Stimulated activated effector memory CD8-positive, alpha-beta T cell treated with anti-CD3 and anti-CD28 coated beads, Interleukin-12 subunit alpha, Interleukin-12 subunit beta, amount 100 ng/mL, for 72 hours (primary cell): ENCODE measurements around the gene PIP4P1.
"Not testable (repeated sequence)": the region's sequence is repeated elsewhere in the genome, so short reads cannot be mapped to it uniquely, and the experiment has no call there.

Experiments
- ATAC-seq: fragments of 150-1000 bp; cut with Tn5 transposase; 2 replicates; pipeline ENCODE4 v1.10.0; 2021
- DNase-seq, 2 donors: peaks; one replicate each; pipeline ENCODE4 v3.0.0; 2021 to 2022; ENCODE audit warnings: low spot score in 2 of 2
- H3K27ac Mint-ChIP-seq: one replicate; pipeline ENCODE4 v1.8.0; 2022; ENCODE audit warnings: mild to moderate bottlenecking, mixed read lengths
- H3K36me3 Mint-ChIP-seq: one replicate; pipeline ENCODE4 v1.8.0; 2022; ENCODE audit warnings: mild to moderate bottlenecking, mixed read lengths
- H3K4me1 Mint-ChIP-seq: one replicate; pipeline ENCODE4 v1.8.0; 2022; ENCODE audit warnings: mixed read lengths
- H3K4me3 Mint-ChIP-seq: one replicate; pipeline ENCODE4 v1.8.0; 2022; ENCODE audit warnings: mild to moderate bottlenecking, mixed read lengths
- H3K9me3 Mint-ChIP-seq: one replicate; pipeline ENCODE4 v1.8.0; 2022; ENCODE audit warnings: mixed read lengths

The PIP4P1 gene

DNA sequence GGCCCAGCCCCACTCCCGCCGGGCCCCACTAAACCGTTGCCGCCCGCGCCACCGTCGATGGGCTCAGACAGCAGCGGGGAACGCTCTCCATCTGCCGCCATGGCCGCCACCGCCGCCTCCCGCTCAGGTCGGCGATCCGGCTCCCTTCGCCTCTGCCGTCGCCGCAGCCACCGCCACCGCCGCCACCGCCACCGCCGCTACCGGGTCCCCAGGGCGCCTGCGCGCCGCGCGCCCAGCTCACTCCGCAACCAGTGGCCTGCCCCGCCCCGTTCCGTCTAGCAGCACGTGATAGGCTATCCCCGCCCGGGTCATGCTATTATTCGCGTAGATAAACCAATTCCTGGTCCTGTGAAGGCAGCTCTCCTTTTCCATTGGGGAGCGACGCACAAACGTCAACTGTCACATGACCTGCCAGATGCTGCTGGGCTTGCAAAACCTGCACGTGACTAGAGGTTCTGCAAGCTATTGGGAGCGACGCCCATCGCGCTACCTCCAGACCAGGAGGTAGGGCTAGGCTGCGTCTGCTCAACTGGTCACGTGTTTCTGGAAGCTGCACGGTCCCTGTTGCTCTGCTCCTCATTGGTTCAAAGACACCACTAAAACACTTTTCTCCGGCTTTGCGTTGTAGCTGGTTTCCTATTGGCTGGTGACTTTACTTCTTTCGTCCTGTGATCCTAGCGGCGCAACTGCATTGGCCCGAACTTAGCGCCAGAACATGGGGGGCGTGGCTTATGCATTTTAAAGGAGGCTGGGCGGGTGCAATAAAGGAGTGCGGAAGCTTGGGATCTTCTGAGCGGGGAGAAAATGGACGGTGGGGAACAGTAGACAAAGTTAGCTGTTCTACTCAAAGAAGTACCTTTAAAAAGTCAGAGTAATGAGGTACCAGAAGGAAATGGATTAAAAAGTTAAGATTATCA lies at the start of gene PIP4P1:
Gene PIP4P1, minus strand, starts transcription at position 210 of the 917 bp plus-strand sequence. Its CDS starts 109 bp downstream, at position 101.
- DNase-seq (peak; percentile 87 to 97), ATAC-seq (peak; percentile 97)
- H3K27ac Mint-ChIP-seq = peak within 1 kb of the TSS; percentile 86
- peak within 1 kb of the TSS; percentile 74 for H3K4me3 Mint-ChIP-seq
- no peaks in the 10 kb centered on the region for H3K9me3 Mint-ChIP-seq
- H3K36me3 Mint-ChIP-seq = peaks cover 10% of the 10 kb centered on the region
- H3K4me1 Mint-ChIP-seq = peaks cover 20% of the 10 kb centered on the region

DNA sequence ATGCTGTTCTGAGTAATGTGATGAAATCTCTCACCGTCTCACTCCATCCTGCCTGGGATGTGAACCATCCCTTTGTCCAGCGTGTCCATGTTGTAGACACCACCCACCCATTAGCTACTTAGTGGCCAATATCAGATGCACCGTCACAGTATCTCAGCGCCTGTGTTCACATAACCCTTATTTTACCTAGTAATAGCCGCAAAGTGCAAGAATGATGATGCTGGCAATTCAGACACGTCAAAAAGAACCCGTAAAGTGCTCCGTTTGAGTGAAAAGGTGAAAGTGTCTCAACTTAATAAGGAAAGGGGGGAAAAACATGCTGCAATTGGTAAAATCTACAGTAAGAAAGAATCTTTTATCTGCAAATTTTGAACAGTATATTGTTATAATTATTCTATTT lies 47.1 kb upstream of the PIP4P1 start:
- no peaks in the 10 kb centered on the region for H3K9me3 Mint-ChIP-seq
- H3K27ac Mint-ChIP-seq = no peak overlapping the region
- no peak for DNase-seq
- ATAC-seq = no peak
- H3K4me1 Mint-ChIP-seq = no peaks in the 10 kb centered on the region
- no peak overlapping the region for H3K4me3 Mint-ChIP-seq
- H3K36me3 Mint-ChIP-seq = no peaks in the 10 kb centered on the region

GRCh38 chr14:20507537-20507936 lies 46.3 kb upstream of the PIP4P1 start:
- not testable (repeated sequence) for H3K4me3 Mint-ChIP-seq, H3K4me1 Mint-ChIP-seq, DNase-seq, H3K9me3 Mint-ChIP-seq, ATAC-seq, H3K36me3 Mint-ChIP-seq, H3K27ac Mint-ChIP-seq

GRCh38 chr14:20506752-20507151 lies 45.5 kb upstream of the PIP4P1 start:
- not testable (repeated sequence) for H3K9me3 Mint-ChIP-seq, H3K4me3 Mint-ChIP-seq

GRCh38 chr14:20506276-20506675 lies 45.0 kb upstream of the PIP4P1 start:
- H3K36me3 Mint-ChIP-seq, H3K27ac Mint-ChIP-seq, H3K4me1 Mint-ChIP-seq, H3K9me3 Mint-ChIP-seq, ATAC-seq, H3K4me3 Mint-ChIP-seq, DNase-seq: not testable (repeated sequence)

More at GRCh38 chr14:20506752-20507151, 45.5 kb upstream of the PIP4P1 start:
- not testable (repeated sequence) for ATAC-seq, H3K36me3 Mint-ChIP-seq, H3K27ac Mint-ChIP-seq, H3K4me1 Mint-ChIP-seq, DNase-seq

- H3K36me3 Mint-ChIP-seq = no peaks in the 10 kb centered on the region
- no peak for DNase-seq
- H3K27ac Mint-ChIP-seq = no peak overlapping the region
- no peak for ATAC-seq
- H3K4me1 Mint-ChIP-seq = no peaks in the 10 kb centered on the region
- no peak overlapping the region for H3K4me3 Mint-ChIP-seq
- H3K9me3 Mint-ChIP-seq = no peaks in the 10 kb centered on the region
Measured at GRCh38 chr14:20503898-20504297, 42.7 kb upstream of the PIP4P1 start.

DNA sequence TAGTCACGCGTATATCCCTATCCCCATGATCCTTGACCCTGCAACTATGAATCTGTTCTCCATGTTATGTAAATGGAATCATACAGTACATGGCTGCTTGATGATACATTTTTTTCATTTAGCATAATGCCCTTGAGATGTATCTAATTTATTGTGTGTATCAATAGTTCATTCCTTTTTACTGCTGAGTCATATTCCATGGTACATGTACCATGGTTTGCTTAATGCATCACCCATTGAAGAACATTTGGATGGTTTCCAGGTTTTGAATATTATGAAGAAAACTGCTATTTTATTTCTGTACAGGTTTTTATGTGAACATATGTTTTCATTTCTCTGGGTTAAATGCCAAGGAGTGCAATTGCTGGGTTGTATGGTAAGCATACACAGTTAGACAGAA lies 40.1 kb upstream of the PIP4P1 start:
- DNase-seq (no peak), ATAC-seq (no peak)
- no peaks in the 10 kb centered on the region for H3K4me1 Mint-ChIP-seq
- no peaks in the 10 kb centered on the region for H3K9me3 Mint-ChIP-seq
- no peaks in the 10 kb centered on the region for H3K36me3 Mint-ChIP-seq
- H3K27ac Mint-ChIP-seq = no peak overlapping the region
- no peak overlapping the region for H3K4me3 Mint-ChIP-seq

DNA sequence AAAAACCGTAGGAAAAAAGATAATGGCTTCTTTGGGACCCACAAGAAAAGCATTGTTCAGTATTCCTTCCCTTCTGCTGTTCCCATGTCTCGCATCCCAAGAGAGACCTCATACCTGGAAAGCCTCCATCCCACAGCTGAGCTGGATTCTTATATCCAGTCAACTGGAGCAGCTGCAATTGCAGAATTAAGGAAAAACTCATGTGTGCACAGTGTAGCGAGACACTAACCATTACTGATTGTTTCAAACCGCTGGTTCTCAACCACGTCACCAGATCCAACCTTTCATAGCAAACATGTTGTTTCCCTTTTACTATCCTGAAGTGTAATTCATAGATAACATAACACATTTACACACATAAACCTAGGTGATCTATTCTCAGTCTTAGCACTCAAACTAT lies 38.6 kb upstream of the PIP4P1 start:
- ATAC-seq = no peak
- DNase-seq = no peak
- Mint-ChIP-seq H3K9me3 (no peaks in the 10 kb centered on the region), H3K36me3 (no peaks in the 10 kb centered on the region), H3K4me1 (peaks cover 13% of the 10 kb centered on the region), H3K4me3 (no peak overlapping the region), H3K27ac (no peak overlapping the region)

GRCh38 chr14:20499108-20499507 lies 37.9 kb upstream of the PIP4P1 start:
- H3K36me3 Mint-ChIP-seq = no peaks in the 10 kb centered on the region
- H3K27ac Mint-ChIP-seq = no peak overlapping the region
- DNase-seq = no peak
- peaks cover 17% of the 10 kb centered on the region for H3K4me1 Mint-ChIP-seq
- H3K9me3 Mint-ChIP-seq = no peaks in the 10 kb centered on the region
- peak; percentile 53 for ATAC-seq
- H3K4me3 Mint-ChIP-seq = no peak overlapping the region

DNA sequence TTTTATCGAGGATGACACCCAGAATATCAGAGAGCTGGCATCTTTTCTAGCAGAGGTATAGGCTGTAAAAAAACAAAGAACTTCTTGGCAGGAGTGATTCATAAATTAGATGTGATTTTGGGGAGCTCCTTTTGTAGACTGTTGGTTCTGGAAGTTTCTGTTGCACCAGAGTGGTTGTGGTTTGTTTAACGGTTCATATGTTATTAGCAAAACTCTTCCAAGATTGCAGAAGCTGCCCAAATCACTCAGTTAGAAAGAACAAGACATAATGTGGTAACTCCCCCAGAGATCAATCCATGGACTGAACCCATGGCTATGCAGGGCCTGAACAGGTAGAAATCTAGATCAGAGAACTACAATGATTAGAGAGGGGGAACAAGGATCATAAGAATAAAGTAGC lies 37.4 kb upstream of the PIP4P1 start:
- no peak overlapping the region for H3K27ac Mint-ChIP-seq
- H3K9me3 Mint-ChIP-seq = no peaks in the 10 kb centered on the region
- no peak for ATAC-seq
- no peak for DNase-seq
- no peak overlapping the region for H3K4me3 Mint-ChIP-seq
- H3K36me3 Mint-ChIP-seq = no peaks in the 10 kb centered on the region
- H3K4me1 Mint-ChIP-seq = peaks cover 20% of the 10 kb centered on the region

DNA sequence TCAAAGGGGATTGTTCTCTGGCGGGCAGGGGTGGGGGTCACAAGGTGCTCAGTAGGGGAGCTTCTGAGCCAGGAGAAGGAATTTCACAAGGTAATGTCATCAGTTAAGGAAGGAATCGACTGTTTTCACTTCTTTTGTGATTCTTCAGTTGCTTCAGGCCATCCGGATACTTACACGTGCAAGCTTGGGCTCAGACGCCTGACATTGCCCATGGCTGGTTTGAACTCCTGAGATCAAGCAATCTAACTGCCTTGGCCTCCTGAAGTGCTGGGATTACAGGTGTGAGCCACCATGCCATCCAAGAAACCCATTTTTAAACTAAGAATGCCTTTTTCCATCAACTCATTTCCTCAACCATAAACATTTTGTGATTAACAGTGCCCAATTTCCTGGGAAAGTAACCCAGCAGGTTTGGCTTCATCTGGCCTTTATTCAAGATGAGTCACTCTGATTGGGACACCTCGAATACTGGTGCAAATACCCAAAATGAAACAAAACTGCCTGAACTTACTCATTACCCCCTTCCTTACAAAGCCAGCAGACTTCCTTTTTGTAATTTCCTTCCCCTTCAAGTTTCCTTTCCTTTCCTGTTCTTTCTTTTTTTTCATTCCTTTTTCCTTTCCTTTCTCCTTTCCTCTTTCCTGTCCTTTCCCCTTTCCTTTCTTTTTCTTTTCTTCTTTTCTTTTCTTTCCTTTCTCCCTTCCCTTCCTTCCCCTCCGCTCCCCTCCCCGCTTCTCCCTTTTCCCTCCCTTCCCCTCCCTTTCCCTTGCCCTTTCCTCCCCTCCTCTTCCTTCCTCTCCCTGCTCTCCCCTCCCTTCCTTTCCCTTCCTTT lies 33.9 kb upstream of the PIP4P1 start:
- no peaks in the 10 kb centered on the region for H3K36me3 Mint-ChIP-seq
- H3K4me3 Mint-ChIP-seq = no peak overlapping the region
- peaks cover 39% of the 10 kb centered on the region for H3K4me1 Mint-ChIP-seq
- peak overlapping the region; percentile 33 for H3K27ac Mint-ChIP-seq
- H3K9me3 Mint-ChIP-seq = no peaks in the 10 kb centered on the region
- no peak for DNase-seq
- ATAC-seq = peak; percentile 73

GRCh38 chr14:20493634-20494033 lies 32.4 kb upstream of the PIP4P1 start:
- H3K4me1 Mint-ChIP-seq = peaks cover 49% of the 10 kb centered on the region
- H3K9me3 Mint-ChIP-seq = no peaks in the 10 kb centered on the region
- H3K27ac Mint-ChIP-seq = no peak overlapping the region
- no peak for ATAC-seq
- no peaks in the 10 kb centered on the region for H3K36me3 Mint-ChIP-seq
- no peak for DNase-seq
- H3K4me3 Mint-ChIP-seq = no peak overlapping the region

DNA sequence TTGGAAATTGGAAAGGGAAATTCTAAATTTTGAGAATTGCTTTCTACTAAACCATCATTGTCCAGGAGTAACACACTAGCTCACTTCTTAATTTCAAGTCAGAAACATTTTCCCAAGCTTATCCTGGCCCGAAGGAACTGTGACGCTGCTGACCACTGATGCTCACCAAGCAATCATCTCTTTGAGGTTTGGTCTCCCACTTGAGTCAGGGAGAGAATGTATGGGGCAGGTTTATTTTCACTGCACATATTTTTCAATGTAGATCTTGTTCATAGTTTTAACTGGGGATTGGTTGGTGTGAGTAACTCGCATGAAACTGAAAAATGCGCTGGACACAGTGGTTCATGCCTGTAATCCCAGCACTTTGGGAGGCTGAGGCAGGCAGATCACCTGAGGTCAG lies 31.3 kb upstream of the PIP4P1 start:
- no peaks in the 10 kb centered on the region for H3K9me3 Mint-ChIP-seq
- H3K27ac Mint-ChIP-seq = no peak overlapping the region
- H3K36me3 Mint-ChIP-seq = no peaks in the 10 kb centered on the region
- H3K4me1 Mint-ChIP-seq = peaks cover 53% of the 10 kb centered on the region
- ATAC-seq (no peak), DNase-seq (no peak)
- H3K4me3 Mint-ChIP-seq = no peak overlapping the region

DNA sequence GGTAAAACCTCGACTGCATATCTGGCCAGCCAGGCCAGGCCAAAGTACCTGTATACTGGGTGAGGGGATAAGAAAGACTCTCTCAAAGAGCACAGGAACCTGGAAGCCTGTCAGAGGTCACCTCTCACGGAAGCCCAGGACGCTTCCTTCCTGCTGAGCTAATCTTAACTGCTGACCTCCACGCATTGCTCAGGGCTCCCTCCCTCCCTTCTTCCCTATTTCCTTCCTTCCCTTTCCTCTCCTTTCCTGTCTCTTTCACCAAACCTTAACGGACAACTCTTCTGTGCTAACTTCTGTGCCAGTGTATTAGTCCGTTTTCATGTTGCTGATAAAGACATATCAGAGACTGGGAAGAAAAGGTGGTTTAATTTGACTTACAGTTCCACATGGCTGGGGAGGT lies 29.3 kb upstream of the PIP4P1 start:
- Mint-ChIP-seq H3K36me3 (no peaks in the 10 kb centered on the region), H3K9me3 (no peaks in the 10 kb centered on the region), H3K4me1 (peaks cover 64% of the 10 kb centered on the region), H3K27ac (peak overlapping the region; percentile 53), H3K4me3 (peak overlapping the region; percentile 10)
- ATAC-seq (no peak), DNase-seq (no peak)

- Mint-ChIP-seq H3K9me3 (no peaks in the 10 kb centered on the region), H3K4me3 (peak overlapping the region; percentile 10), H3K27ac (peak overlapping the region; percentile 53), H3K4me1 (peaks cover 59% of the 10 kb centered on the region), H3K36me3 (no peaks in the 10 kb centered on the region)
- DNase-seq (no peak), ATAC-seq (peak; percentile 78)
Measured at GRCh38 chr14:20489093-20489994, 28.1 kb upstream of the PIP4P1 start.
